ENCODE data around the gene KCNJ12. TPM values are rescaled to one million over a fixed set of nuclear protein-coding genes. Genes with fewer than 3 reads are reported as not detected.

Gene KCNJ12
- total RNA-seq, 4 donors from 2014 or later, result 1.1 to 2.5 (median 2.3) TPM

- no peak overlapping the region for H3K4me3 ChIP-seq
- intact Hi-C loops (cut with DNase I; ENCODE audit: low total_unique reads), result no loop called here
- no peaks in the 10 kb centered on the region for H3K9me3 ChIP-seq
- TF ChIP-seq POLR2AphosphoS5 (IDR thresholded peaks at IDR 0.05), result no peak
- no peak for TF ChIP-seq EP300 (IDR thresholded peaks at IDR 0.05; ENCODE audit: low read depth)
- TF ChIP-seq CTCF (IDR thresholded peaks at IDR 0.05), result no peak
- TF ChIP-seq POLR2A (IDR thresholded peaks at IDR 0.05), result no peak
- in situ Hi-C loops (cut with MboI; ENCODE audit: low pct_ligation_motif_present in 1 of 4, low pct_unique_long_range_greater_than_20kb in 1 of 4, low sequenced_read_pairs in 3 of 4), result no loop called here
- no peaks in the 10 kb centered on the region for H3K36me3 ChIP-seq
- H3K4me1 ChIP-seq, result peaks cover 0 to 3% (median 0%) of the 10 kb centered on the region in 4 donors
- no peak for DNase-seq
- WGBS, 2 donors (ENCODE audit: low coverage in 1 of 2), result 72 to 81% methylated on average over 5 to 15 of the region's 15 CpGs
- H3K27ac ChIP-seq, result no peak overlapping the region
- peaks cover 4% of the 10 kb centered on the region for H3K27me3 ChIP-seq
These were observed 7.5 kb upstream of the KCNJ12 start for GRCh38 chr17:21368545-21369246.

- DNase-seq, result no peak
- Histone ChIP-seq H3K36me3 (no peaks in the 10 kb centered on the region), H3K4me3 (no peak overlapping the region), H3K27ac (no peak overlapping the region), H3K9me3 (no peaks in the 10 kb centered on the region), H3K27me3 (peaks cover 4% of the 10 kb centered on the region), H3K4me1 (peaks cover 0 to 3% (median 0%) of the 10 kb centered on the region in 4 donors)
- intact Hi-C loops (cut with DNase I; ENCODE audit: low total_unique reads) (no loop called here), in situ Hi-C loops (cut with MboI; ENCODE audit: low pct_ligation_motif_present in 1 of 4, low pct_unique_long_range_greater_than_20kb in 1 of 4, low sequenced_read_pairs in 3 of 4) (no loop called here)
- TF ChIP-seq POLR2AphosphoS5 (IDR thresholded peaks at IDR 0.05) (no peak), CTCF (IDR thresholded peaks at IDR 0.05) (no peak), EP300 (IDR thresholded peaks at IDR 0.05; ENCODE audit: low read depth) (no peak), POLR2A (IDR thresholded peaks at IDR 0.05) (no peak)
- WGBS, 2 donors (ENCODE audit: low coverage in 1 of 2), result 100% methylated on average over 3 of the region's 5 CpGs; no CpG with 5 or more reads in 1 of the 2 donors
These were observed 6.8 kb upstream of the KCNJ12 start for GRCh38 chr17:21369395-21369794.

GRCh38 chr17:21370430-21370829, 5.7 kb upstream of the KCNJ12 start:
- TF ChIP-seq CTCF (IDR thresholded peaks at IDR 0.05) (no peak), POLR2AphosphoS5 (IDR thresholded peaks at IDR 0.05) (no peak)
- in situ Hi-C loops (cut with MboI; ENCODE audit: low pct_ligation_motif_present in 1 of 4, low pct_unique_long_range_greater_than_20kb in 1 of 4, low sequenced_read_pairs in 3 of 4) (no loop called here), intact Hi-C loops (cut with DNase I; ENCODE audit: low total_unique reads) (no loop called here)
- Histone ChIP-seq H3K9me3 (no peaks in the 10 kb centered on the region), H3K27me3 (peaks cover 8% of the 10 kb centered on the region), H3K36me3 (no peaks in the 10 kb centered on the region), H3K27ac (no peak overlapping the region), H3K4me1 (peaks cover 0 to 3% (median 0%) of the 10 kb centered on the region in 4 donors), H3K4me3 (no peak overlapping the region)
- no peak for DNase-seq
- WGBS, 2 donors (ENCODE audit: low coverage in 1 of 2), result 26 to 73% methylated on average over 2 to 6 of the region's 6 CpGs

- Histone ChIP-seq H3K27ac (no peak overlapping the region), H3K4me3 (no peak overlapping the region), H3K36me3 (no peaks in the 10 kb centered on the region), H3K27me3 (peaks cover 20% of the 10 kb centered on the region), H3K4me1 (peaks cover 0 to 9% (median 7%) of the 10 kb centered on the region in 4 donors), H3K9me3 (no peaks in the 10 kb centered on the region)
- in situ Hi-C loops (cut with MboI; ENCODE audit: low pct_ligation_motif_present in 1 of 4, low pct_unique_long_range_greater_than_20kb in 1 of 4, low sequenced_read_pairs in 3 of 4) (no loop called here), intact Hi-C loops (cut with DNase I; ENCODE audit: low total_unique reads) (no loop called here)
- WGBS, 2 donors (ENCODE audit: low coverage in 1 of 2), result 47% methylated on average over 15 of the region's 17 CpGs; no CpG with 5 or more reads in 1 of the 2 donors
- no peak for DNase-seq
- TF ChIP-seq EP300 (IDR thresholded peaks at IDR 0.05; ENCODE audit: low read depth), result no peak
These were observed 4.6 kb upstream of the KCNJ12 start for GRCh38 chr17:21371511-21372081.

Data from transverse colon (tissue), 4 donors.